Activated CD4-positive, alpha-beta T cell treated with anti-CD3 and anti-CD28 coated beads for 1 hour (primary cell): ENCODE data around the gene ZNF213.
"Not testable (repeated sequence)": the region's sequence is repeated elsewhere in the genome, so short reads cannot be mapped to it uniquely, and the experiment has no call there.

Experiments
- DNase-seq: peaks from one replicate; pipeline ENCODE4 v3.0.0-alpha.2; 2020

The ZNF213 gene

DNA sequence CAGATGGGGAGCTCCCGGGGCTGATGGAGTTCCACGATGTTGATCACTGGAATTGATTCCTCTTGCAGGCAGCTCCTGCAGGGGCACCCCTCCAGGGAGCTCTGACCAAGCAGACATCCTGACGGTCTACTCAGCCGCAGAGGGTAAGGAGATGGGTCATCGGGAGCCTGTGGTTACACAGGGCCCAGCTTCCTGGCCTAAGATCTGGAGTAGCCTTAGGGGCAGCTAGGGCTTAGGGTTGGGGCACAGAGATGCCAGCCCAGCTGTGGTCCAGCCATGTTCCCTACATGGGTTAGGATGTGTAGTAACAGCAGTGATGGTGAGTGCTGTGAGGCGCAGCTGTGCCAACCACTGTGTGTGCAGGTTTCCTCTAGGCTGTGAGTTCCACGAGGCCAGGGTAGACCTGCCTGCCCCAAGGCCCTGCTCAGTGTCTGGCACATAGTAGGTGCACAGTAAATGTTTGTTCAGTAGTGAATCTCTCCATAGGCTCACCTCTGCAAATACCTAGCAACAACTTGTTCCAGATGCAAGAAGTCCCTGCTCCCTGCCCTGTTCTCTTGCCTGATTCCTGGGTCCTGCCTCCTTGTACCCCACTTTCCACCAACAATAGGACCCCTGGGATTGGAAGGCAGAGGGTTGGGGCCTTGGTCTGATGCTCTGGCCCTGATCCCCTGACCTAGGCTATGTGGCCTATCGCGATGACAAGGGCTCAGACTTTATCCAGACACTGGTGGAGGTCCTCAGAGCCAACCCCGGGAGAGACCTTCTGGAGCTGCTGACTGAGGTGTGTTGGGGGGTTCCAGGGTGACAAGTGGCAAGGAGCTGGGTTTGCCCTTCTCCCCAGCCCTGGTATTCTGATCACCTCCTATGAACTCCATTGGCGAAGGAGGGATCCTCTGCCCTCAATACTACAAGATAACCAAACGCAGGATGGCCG is 13.7 kb downstream of the ZNF213 start:
- no peak for DNase-seq

DNA sequence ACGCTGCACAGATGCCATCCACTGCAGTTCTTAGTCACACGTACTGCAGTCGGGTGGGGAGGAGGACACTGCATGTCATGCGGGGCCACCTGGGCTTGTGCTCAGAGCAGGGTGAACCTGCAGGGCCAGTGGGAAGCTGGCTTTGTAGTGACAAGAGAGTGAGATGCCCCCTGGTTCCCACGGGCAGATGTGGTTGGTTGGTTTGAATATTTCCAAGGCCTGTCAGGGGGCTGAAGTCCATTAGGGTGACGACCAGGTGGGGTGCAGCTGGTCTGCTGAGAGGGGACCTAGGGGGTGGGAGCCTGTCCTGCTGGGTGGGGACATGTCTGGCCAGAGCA is 14.3 kb downstream of the ZNF213 start:
- no peak for DNase-seq

DNA sequence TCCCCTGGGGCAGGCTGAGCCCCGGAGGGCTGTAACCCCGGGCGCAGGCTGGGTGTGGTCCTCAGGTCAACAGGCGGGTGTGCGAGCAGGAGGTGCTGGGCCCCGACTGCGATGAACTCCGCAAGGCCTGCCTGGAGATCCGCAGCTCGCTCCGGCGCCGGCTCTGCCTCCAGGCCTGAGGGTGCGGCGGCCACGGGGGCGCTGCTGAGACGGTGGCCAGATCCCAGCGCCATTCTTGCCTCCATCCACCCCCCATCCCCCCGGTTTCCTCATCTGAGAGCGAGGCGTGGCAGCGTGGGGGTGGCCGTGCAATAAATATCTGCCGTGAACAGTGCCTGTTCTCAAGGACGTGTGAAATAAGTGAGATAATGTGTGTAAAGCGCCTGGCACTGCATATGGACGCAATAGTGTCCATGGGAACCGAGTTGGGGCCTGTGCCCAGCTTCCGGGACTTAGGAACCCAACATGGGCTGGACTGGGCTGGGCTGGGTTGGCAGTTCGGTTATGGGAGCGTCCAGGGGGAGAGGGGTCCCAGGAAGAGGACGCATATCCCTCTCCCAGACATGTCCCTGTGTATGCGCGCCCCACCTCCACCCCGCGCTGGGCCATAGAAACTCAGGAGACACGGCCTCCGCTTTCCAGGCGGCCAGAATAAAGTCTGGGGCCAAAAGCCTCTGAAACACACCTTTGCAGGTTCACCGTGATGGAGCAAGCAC is 15.0 kb downstream of the ZNF213 start:
- no peak for DNase-seq

DNA sequence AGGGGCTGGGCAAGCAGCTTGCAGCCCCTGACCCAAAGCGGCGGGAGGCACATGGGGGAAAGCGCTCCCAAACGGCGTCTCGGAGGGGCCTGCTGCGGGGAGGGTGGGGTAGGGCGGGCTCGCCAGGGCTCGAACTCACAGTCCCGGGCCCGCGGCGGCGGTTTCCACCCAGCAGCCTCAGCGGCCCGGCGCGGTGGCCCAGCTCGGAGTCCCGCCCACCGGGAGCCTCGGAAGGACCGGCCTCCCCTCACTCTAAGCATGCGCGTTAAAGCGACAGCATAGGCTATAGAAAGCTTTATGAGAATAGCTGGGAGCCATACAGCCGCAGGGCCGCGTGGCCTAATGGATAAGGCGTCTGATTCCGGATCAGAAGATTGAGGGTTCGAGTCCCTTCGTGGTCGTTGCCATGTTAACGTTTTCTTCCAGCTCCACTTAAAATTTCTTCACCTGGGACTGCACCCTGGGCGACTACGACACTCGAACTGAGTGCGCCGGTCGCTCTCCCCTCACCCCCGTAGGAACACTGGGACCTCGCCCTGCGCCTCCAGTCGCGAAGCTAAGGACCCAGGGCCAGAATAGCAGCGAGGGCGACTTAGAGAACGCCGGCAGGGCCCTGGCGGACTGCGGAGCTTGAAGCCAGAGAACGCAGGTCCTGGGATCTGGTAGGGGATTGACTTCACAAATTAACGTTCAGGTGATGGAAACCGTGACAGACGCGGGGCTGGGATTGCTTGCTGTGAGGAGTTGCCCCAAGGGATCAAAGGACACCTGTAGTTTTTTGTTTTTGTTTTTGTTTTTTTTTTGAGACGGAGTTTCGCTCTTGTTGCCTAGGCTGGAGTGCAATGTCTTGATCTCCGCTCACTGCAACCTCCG is 15.8 kb downstream of the ZNF213 start:
- peak; percentile 99 for DNase-seq

DNA sequence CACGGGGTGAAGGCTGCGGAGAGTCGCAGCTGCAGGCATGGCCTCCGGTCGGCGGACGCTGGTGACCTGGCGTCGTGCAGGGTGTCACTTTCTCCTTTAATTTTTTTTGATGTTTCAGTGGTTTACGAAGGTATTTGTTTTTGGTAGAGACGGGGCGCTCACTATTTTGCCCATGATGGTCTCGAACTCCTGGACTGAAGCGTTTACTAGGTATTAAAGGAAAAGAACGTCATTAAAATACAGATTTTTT is 17.1 kb downstream of the ZNF213 start:
- no peak for DNase-seq

DNA sequence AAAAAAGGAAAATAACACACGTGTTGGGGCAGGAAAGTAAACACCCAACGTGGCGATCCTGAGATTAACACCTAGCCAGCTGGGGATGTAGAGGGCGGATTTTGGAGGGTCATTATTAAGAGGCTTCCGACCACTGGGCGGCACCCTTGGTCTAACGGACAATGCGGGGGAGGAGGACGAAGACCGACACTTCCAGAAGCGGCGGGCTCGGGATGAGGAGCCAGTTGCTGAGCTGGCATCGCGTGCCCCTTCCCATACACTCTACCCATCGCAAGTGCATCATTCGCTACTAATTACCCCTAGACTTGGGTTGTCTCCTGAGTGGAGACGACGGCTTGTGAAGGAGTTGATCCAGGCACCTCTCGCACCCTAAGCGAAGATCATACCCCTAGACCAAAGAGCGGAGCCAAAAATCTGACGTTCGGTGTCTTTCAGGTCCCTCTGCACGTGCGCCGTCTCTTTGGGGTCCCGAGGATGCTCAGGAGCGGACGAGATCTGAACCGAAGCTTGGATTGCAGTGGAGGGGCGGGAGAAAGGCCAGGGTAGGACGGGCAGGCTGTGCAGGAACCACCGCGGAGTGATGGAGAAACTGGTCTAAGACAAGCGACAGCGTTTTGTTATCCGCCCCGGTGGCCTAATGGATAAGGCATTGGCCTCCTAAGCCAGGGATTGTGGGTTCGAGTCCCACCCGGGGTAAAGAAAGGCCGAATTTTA is 17.6 kb downstream of the ZNF213 start:
- peak; percentile 63 for DNase-seq

DNA sequence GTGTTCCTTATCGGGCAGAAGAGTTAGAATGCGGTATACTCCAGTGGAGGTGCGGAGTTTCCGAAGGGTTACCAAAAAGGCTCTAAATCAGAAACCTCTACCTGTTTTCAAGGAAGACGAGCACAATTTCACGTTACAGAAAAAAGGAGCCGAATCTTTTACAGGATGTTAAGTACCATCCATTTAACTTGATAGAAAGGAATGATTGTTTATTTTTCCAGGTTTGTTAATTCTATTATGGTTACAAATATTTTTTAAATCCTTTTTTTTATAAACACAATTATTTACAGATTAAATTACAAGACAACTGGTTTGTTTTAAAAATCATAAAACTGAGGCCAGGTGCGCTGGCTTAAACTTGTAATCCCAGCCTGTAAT is 18.2 kb downstream of the ZNF213 start:
- no peak for DNase-seq

DNA sequence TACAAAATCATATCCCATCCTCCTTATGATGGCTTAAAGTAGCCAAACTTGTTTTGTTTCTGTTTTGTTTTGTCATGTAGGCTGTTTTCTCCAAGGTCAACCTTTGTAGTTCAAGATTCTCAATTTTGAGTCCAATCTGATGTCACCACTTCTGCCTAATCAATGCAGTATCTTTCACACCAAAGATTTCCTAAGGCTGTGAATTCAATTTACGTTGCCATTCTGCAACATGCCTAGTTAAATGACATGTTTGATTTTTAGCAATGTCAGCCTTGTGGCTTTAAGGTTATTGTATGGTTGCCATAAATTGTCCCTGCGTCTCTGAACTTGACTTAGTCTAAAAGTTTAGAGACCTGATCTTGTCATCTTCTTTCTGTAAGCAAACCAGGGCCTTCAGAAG is 20.4 kb downstream of the ZNF213 start:
- DNase-seq, result no peak

DNA sequence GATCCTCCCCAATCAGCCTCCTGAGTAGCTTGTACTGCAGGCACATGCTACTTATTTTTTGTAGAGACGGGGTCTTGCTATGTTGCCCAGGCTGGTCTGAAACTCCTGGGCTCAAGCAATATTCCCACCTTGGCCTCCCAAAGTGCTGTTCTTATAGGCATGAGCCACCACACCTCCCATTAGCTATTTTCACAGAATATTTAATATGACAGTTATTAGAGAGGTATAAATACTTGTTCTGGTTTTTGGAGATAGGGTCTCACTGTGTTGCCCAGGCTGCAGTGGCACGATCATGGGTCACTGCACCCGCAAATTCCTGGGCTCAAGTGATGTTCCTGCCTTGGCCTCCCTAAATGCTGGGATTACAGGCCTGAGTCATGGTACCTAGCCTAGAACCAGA is 21.1 kb downstream of the ZNF213 start:
- no peak for DNase-seq

DNA sequence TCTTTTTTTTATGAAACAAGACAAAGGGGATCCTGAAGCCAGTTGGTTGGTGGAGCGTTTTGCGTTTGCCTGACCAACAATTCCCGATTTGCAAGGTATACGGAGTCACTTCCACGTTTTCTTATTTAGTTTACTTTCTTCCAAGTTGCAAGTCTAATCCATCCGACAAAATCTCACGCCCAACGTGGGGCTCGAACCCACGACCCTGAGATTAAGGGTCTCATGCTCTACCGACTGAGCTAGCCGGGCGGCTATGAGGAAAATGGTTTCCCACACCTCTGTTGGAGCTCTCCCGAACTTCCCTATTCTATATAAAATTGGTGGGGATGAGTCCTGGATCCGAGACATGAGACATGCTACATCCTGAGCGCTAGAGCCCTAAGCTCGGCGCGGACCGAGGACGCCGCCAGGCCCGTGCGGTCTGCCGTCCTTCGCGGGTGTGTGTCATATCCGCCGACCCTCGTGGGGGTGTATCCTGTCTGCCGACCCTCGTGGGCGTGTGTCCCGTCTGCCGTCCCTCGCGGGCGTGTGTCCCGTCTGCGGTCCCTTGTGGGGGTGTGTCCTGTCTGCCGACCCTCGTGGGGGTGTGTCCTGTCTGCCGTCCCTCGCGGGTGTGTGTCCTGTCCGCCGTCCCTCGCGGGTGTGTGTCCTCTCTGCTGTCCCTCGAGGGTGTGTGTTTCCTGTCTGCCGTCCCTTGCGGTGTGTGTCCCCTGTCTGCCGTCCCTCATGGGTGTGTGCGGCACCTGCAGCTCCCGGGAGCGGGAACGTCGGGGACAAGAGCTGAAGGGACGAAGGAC is 22.6 kb downstream of the ZNF213 start:
- DNase-seq, result peak; percentile 41

DNA sequence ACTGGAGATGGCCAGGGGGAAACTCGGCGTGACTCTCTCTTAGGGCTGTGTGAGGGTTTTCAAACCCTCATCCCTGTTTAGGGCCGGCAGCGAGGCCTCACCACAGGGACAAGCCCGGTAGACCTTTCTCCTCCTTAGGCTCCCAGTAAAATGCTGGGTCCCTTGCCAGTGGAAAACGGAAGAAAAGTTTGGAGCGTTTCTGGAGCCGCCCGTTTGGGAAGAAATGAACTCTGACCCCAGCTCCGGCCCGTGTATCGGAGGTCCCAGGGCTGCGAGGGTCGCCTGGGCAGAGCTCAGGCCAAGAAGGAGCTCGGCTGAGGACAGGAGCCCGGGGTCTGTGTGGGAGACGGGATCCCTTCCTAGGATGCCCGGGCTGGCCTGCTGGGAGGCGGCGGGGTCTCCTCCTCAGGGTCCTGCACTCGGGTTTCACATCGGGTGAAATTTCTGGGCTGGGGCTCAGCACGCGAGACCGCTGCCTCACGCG is 23.2 kb downstream of the ZNF213 start:
- no peak for DNase-seq

DNA sequence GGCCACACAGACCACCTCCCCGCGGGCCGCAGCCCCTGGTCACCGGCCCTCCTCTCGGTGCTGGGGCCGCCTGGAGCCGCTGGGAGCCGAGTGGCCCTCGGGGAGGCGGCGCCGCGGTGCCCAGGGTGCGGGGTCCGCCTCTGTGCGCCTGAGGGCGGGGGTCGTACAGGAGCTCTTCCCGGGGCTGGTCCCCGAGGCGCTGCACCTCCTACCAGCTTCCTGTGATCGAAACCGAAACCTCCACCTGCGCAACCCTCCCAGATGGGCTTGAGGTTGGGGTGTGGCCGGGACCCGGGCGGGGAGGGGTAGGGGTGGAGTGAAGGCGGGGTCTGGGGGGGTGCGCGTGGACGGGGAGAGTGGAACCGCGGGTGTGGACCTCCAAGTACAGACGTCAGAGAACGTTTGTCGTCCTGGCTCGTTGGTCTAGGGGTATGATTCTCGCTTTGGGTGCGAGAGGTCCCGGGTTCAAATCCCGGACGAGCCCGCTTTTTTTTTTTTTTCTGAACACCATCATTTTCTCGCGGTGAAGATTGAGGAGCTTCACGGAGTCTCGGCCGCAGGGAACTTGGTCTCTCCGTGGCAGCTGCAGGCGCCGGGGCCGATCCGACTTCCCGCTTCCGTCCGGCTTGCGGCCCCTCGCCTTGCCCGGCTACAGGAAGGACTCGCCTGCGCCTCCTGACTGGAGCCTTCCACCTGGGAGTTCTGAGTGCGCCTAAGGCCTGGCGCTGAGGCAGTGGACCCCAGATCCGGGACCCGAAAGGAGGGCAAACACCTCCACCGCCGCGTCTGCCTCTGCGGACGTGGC is 23.9 kb downstream of the ZNF213 start:
- peak; percentile 91 for DNase-seq

DNA sequence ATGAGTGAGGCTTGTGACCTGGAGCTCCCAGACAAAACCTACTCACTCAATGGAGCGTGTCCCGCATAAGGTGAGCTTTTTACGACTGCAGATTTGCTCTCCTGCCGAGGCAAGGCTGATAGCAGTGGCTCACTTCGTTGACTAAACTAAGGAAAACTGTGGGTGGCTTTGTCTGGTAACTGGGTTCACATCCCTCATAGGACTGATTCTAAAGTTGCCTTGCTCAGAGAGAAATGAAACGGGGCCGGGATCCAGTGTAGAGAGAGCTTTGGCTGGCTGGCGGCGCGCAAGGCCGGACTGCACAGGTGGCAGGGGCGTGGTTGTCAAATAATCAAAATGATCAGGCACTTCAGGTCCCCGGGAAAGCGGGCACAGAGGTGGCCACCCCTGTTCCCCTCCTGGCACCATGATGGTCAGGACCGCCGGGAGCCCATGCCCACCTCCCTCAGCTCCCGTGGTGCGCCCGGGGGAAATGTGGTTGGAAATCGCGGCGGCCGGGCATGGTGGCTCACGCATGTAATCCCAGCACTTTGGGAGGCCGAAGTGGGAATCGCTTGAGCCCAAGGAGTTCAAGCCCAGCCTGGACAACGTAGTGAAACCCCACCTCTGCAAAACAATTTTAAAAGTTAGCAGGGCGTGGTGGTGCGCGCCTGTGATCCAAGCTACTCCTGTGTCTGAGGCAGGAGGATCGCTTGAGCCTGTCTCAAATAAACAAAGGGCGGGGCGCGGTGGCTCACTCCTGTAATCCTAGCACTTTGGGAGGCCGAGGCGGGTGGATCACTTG is 26.6 kb downstream of the ZNF213 start:
- no peak for DNase-seq

DNA sequence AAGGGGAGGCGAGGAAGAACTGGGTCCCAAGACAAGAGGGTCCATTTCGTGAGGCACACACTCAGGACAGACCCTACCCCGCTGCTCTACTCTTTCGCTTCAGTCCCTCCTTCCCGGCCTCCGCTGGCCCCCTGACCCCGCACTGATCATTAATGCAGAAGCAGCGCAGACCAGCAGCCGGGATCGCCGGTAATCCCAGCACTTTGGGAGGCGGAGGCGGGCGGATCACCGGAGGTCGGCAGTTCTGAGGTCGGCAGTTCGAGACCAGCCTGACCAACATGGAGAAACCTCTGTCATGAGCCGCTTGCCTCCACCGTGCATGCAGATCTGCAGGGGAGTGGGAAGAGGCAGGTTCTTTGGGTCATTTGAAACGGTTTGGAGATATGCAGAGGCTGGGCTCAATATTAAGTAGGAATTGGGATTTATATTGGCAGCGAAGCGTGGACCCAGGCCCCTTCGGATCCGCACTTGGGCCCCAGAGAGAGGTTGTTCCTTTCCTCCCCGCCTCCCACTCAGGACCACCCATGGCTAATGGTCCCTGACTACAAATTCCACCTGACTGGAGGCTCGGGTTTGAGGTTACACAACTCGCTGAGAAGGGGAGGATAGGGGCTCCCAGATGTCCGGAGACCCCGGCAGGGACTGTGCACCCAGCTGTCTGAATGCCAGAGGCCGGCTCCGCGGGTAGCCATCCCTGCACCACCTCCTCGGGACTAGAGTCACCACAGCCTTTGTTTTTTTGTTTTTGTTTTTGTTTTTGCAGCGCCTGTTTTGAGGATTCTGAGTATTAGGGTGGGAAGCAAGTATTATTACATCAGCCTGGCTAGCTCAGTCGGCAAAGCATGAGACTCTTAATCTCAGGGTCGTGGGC is 29.5 kb downstream of the ZNF213 start:
- DNase-seq, result no peak

DNA sequence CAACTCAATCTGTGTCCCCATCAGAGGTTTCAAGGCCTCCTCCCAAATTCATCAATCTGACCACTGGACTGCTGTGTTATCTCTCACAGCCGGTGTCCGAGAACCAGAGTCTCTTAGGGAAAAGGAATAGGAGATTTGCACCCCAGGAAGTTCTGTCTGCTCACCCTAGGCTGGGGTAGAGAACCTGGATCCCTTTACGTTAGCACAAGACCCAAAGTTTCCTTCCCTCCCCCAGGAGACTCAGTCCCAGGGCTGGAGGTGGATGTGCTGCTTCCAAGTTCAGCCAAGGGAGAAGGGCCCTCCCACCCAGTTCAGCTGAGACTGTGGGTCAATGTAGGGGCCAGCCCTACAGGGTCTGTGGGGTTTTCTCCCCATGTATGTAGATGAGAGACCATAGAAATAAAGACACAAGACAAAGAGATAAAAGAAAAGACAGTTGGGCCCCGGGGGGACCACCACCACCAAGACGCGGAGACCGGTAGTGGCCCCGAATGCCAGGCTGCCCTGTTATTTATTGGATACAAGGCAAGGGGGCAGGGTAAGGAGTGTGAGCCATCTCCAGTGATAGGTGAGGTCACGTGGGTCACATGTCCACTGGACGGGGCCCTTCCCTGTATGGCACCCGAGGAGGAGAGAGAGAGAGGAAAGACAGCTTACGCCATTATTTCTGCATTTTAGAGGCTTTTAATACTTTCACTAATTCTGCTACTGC is 30.4 kb downstream of the ZNF213 start:
- DNase-seq, result no peak

DNA sequence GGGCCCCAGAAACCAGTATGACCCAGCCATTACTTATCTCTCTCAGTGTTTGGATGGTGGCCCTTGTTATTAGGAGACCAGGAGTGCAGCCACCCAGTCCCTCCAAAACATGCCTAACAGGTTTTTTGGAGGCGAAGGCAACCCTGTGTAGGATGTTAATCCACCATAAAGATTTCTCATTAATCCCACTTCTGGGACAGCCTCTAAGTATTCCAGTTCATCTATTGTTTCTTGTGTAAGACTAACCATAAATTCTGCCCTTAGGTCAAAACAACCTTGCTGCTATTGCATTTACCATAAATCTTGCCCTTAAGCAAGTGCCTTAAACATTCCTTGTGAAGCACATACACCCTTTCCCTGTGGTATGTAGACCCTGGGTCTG is 31.7 kb downstream of the ZNF213 start:
- DNase-seq, result no peak

DNA sequence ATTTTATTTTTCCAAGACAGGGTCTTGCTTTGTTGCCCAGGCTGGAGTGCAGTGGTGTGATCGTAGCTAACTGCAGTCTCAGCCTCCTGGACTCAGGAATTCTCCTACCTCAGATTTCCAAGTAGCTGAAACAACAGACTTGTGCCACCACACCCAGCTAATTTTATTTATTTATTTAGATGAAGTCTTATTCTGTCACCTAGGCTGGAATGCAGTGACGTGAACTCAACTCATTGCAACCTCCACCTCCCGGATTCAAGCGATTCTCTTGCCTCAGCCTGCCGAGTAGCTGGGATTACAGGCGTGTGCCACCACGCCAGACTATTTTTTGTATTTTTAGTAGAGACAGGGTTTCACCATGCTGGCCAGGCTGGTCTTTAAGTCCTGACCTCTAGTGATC is 33.9 kb downstream of the ZNF213 start:
- DNase-seq, result not testable (repeated sequence)

DNA sequence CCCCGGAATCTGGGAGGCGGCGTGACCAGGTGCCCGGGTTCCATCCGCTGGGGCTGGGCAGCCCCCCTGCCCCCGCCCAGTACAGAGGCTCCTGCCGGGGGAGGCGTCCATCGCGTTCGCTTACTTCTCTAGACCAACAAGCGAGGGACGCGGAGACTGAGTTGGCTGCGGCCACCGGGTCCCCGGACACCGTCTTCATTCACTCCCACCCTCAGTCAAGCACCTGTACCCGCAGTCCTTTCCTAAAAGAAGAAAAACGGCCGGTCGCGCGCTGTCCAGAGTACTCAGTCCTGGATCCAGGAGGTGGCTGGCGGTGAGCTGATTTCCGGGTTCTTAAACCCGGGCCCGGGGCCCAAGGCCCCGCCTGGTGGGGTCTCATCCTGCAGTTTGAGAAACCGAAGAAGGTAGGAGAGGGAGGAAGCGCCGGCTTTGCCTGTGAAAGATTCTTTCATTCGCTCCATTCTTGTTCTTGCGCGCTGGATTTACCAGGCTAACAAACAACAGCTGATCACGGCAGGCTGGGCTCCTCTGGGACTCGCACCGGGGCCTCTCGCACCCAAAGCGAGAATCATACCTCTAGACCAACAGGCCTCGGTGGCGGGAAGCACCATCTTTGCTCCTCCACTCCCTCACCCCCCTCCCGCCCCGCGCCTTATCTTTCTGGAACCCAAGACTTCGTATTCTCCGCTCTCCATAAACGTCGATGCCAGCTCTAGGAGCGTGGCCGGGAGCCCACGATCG is 35.8 kb downstream of the ZNF213 start:
- no peak for DNase-seq
